Measurements from ENCODE around the gene SALL1. TPM values are rescaled to one million over a fixed set of nuclear protein-coding genes. Genes with fewer than 3 reads are reported as not detected.

The SALL1 gene
- total and polyA plus RNA-seq, 2 donors (not counting 3 experiments of a cell fraction or from before 2014, with no cell fraction given), result not detected

DNA sequence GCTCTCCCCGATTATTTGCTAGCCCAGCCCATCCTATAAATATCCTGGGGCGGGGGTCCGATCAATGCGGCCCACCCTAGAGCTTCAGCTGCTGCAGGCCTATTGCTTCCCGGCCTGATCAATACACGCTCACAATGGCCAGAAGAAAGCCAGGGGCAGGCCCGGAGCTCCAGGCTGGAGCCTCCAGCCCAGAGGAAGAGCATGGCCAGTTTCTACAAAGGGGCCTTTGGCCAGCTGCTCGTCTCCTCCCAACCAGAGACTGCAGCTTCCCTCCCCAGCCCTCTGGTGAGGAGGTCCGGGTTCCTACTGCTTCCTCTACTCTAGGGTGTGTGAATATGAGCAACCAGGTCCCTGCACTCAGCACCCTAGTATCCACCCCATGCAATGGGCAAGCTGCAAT is 36.7 kb downstream of the SALL1 start:
- FAIRE-seq, result no peak
- dilution Hi-C loops (cut with MboI; ENCODE audit: extremely low pct_ligation_motif_present, low sequenced_read_pairs), result no loop called here
- TF ChIP-seq FOS (IDR thresholded peaks at IDR 0.05; ENCODE audit: borderline replicate concordance, insufficient read depth, low read length), result no peak
- no peak for TF ChIP-seq POLR2AphosphoS5 (IDR thresholded peaks at IDR 0.05; ENCODE audit: insufficient read depth, low read depth, low read length)
- TF ChIP-seq, protein P1, sequence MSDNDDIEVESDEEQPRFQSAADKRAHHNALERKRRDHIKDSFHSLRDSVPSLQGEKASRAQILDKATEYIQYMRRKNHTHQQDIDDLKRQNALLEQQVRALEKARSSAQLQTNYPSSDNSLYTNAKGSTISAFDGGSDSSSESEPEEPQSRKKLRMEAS (IDR thresholded peaks at IDR 0.05; ENCODE audit: insufficient read depth, insufficient read length), result no peak
- TF ChIP-seq, protein P2, sequence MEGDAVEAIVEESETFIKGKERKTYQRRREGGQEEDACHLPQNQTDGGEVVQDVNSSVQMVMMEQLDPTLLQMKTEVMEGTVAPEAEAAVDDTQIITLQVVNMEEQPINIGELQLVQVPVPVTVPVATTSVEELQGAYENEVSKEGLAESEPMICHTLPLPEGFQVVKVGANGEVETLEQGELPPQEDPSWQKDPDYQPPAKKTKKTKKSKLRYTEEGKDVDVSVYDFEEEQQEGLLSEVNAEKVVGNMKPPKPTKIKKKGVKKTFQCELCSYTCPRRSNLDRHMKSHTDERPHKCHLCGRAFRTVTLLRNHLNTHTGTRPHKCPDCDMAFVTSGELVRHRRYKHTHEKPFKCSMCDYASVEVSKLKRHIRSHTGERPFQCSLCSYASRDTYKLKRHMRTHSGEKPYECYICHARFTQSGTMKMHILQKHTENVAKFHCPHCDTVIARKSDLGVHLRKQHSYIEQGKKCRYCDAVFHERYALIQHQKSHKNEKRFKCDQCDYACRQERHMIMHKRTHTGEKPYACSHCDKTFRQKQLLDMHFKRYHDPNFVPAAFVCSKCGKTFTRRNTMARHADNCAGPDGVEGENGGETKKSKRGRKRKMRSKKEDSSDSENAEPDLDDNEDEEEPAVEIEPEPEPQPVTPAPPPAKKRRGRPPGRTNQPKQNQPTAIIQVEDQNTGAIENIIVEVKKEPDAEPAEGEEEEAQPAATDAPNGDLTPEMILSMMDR (IDR thresholded peaks at IDR 0.05; ENCODE audit: extremely low read depth in 1 of 2, insufficient read depth in 1 of 2, low read depth in 1 of 2, low read length in 2 of 2), result no peak
- no peak for TF ChIP-seq GATA2 (IDR thresholded peaks at IDR 0.05; ENCODE audit: insufficient read depth, insufficient read length, low read depth, low read length)
- no peak for TF ChIP-seq MYC (IDR thresholded peaks at IDR 0.05; ENCODE audit: low read depth, low read length)
- no peak for TF ChIP-seq EZH2 (IDR thresholded peaks at IDR 0.05; ENCODE audit: borderline replicate concordance, low read depth, low read length, severe bottlenecking)
- TF ChIP-seq JUN (IDR thresholded peaks at IDR 0.05; ENCODE audit: borderline replicate concordance, insufficient read depth, insufficient read length, low read depth), result no peak
- no peak for TF ChIP-seq POLR2A (IDR thresholded peaks at IDR 0.05; ENCODE audit: low read depth, low read length)
- Histone ChIP-seq H4K20me1 (replicated peaks; ENCODE audit: control insufficient read depth, extremely low read depth, insufficient read depth, low read length) (no peaks in the 10 kb centered on the region), H3K4me2 (ENCODE audit: insufficient read depth, low read length) (no peak overlapping the region), H2AFZ (ENCODE audit: low read depth, low read length) (no peak overlapping the region), H3K9ac (replicated peaks; ENCODE audit: extremely low read depth, insufficient read depth, low read length) (no peak overlapping the region), H3K36me3 (ENCODE audit: control insufficient read depth in 2 of 2, extremely low read depth in 1 of 2, insufficient read depth in 2 of 2, low read length in 2 of 2) (no peaks in the 10 kb centered on the region), H3K9me3 (replicated peaks; ENCODE audit: control insufficient read depth, insufficient read depth, low read length) (no peaks in the 10 kb centered on the region), H3K9me1 (replicated peaks; ENCODE audit: control insufficient read depth, extremely low read depth, insufficient read depth, low read length) (no peaks in the 10 kb centered on the region), H3K4me1 (ENCODE audit: control insufficient read depth, extremely low read depth, insufficient read depth, low read length) (no peaks in the 10 kb centered on the region), H3K4me3 (replicated peaks in 1 of 3; ENCODE audit: insufficient read depth in 1 of 3, low read depth in 1 of 3, low read length in 3 of 3) (no peak overlapping the region), H3K79me2 (ENCODE audit: control insufficient read depth, insufficient read depth, low read length) (no peaks in the 10 kb centered on the region), H3K27ac (ENCODE audit: insufficient read depth, low read depth, low read length) (no peak overlapping the region), H3K27me3 (ENCODE audit: control insufficient read depth in 2 of 2, insufficient read depth in 2 of 2, low read length in 2 of 2) (no peaks in the 10 kb centered on the region)
- ChIA-PET CTCF (no interaction called here), POLR2A (no interaction called here)
- BruUV-seq (replicated peaks), result no TSS peak
- intact Hi-C loops (cut with micrococcal nuclease), result no loop called here
- DNase-seq (ENCODE audit: low read depth, low spot score), result no peak
